GM12801 (cell line): Measurements from ENCODE around the gene LHFPL4.

Experiments
- CTCF ChIP-seq: IDR thresholded peaks from one replicate; pipeline ENCODE4 v1.5.1; 2011; ENCODE audit warnings: control low read depth; ENCODE audit not compliant: insufficient read length; ENCODE audit errors: extremely low read depth

The LHFPL4 gene

GRCh38 chr3:9550999-9551398, 2.6 kb downstream of the LHFPL4 start:
- no peak for TF ChIP-seq CTCF

GRCh38 chr3:9549600-9549999, 4.0 kb downstream of the LHFPL4 start:
- no peak for TF ChIP-seq CTCF

- TF ChIP-seq CTCF = no peak
These were observed 4.6 kb downstream of the LHFPL4 start for GRCh38 chr3:9548991-9549390.

- TF ChIP-seq CTCF = no peak
These were observed 11.4 kb downstream of the LHFPL4 start for GRCh38 chr3:9542182-9542581.

- TF ChIP-seq CTCF = no peak
These were observed 17.4 kb downstream of the LHFPL4 start for GRCh38 chr3:9536212-9536611.

- TF ChIP-seq CTCF = no peak
These were observed 19.2 kb downstream of the LHFPL4 start for GRCh38 chr3:9534429-9534828.

GRCh38 chr3:9525078-9525477, 28.5 kb downstream of the LHFPL4 start:
- TF ChIP-seq CTCF = no peak

GRCh38 chr3:9514956-9515355, 38.7 kb downstream of the LHFPL4 start:
- no peak for TF ChIP-seq CTCF
